Trophoblast cell (in vitro differentiated cells and primary cell): ENCODE results near the gene MCM8.

ENCODE experiments used
- DNase-seq, 2 donors: peaks; one replicate each; pipeline ENCODE4 v3.0.0-alpha.2; 2016
- H2AFZ ChIP-seq: 2 replicates; pipeline ENCODE4 v1.6.1; 2013; ENCODE audit warnings: low read length, moderate library complexity, mild to moderate bottlenecking; ENCODE audit not compliant: insufficient read depth, poor library complexity
- H2AK5ac ChIP-seq: 2 replicates; pipeline ENCODE4 v1.6.1; 2013; ENCODE audit warnings: mild to moderate bottlenecking, low read length
- H2BK120ac ChIP-seq: 2 replicates; pipeline ENCODE4 v1.6.1; 2013; ENCODE audit warnings: low read length, mild to moderate bottlenecking, moderate library complexity; ENCODE audit not compliant: insufficient read depth, poor library complexity
- H2BK12ac ChIP-seq: 2 replicates; pipeline ENCODE4 v1.6.1; 2013; ENCODE audit warnings: mild to moderate bottlenecking, low read length, moderate library complexity
- H2BK5ac ChIP-seq: 2 replicates; pipeline ENCODE4 v1.6.1; 2013; ENCODE audit warnings: low read length, low read depth, moderate library complexity, mild to moderate bottlenecking; ENCODE audit not compliant: poor library complexity
- H3K14ac ChIP-seq: 2 replicates; pipeline ENCODE4 v1.6.1; 2013; ENCODE audit warnings: mild to moderate bottlenecking, low read length
- H3K18ac ChIP-seq: 2 replicates; pipeline ENCODE4 v1.6.1; 2013; ENCODE audit warnings: mild to moderate bottlenecking, low read length
- H3K23ac ChIP-seq: 2 replicates; pipeline ENCODE4 v1.6.1; 2013; ENCODE audit warnings: low read length
- H3K27ac ChIP-seq: 2 replicates; pipeline ENCODE4 v1.5.1; 2013; ENCODE audit warnings: low read depth, mild to moderate bottlenecking, inconsistent platforms, low read length, moderate library complexity
- H3K27me3 ChIP-seq: 2 replicates; pipeline ENCODE4 v1.6.1; 2013; ENCODE audit warnings: inconsistent platforms, mild to moderate bottlenecking, low read length, moderate library complexity; ENCODE audit not compliant: insufficient read depth
- H3K36me3 ChIP-seq, 2 experiments: 1 replicate in 1 of 2; 2 replicates in 1 of 2; pipeline ENCODE4 v1.6.1; 2013; ENCODE audit warnings: low read length in 2 of 2, mild to moderate bottlenecking in 2 of 2, moderate library complexity in 1 of 2; ENCODE audit not compliant: insufficient read depth in 2 of 2, control insufficient read depth in 1 of 2
- H3K4ac ChIP-seq: 2 replicates; pipeline ENCODE4 v1.6.1; 2013; ENCODE audit warnings: low read depth, mild to moderate bottlenecking, low read length, moderate library complexity
- H3K4me1 ChIP-seq, 2 experiments: 1 replicate in 1 of 2; 2 replicates in 1 of 2; pipeline ENCODE4 v1.6.1; 2013; ENCODE audit warnings: low read length in 2 of 2, mild to moderate bottlenecking in 2 of 2, moderate library complexity in 1 of 2; ENCODE audit not compliant: insufficient read depth in 2 of 2, control insufficient read depth in 1 of 2
- H3K4me2 ChIP-seq: 2 replicates; pipeline ENCODE4 v1.6.1; 2013; ENCODE audit warnings: inconsistent platforms, mild to moderate bottlenecking, low read length, moderate library complexity
- H3K4me3 ChIP-seq: 2 replicates; pipeline ENCODE4 v1.5.1; 2013; ENCODE audit warnings: mild to moderate bottlenecking, low read depth, low read length, inconsistent platforms
- H3K79me1 ChIP-seq: one replicate; pipeline ENCODE4 v1.6.1; 2013; ENCODE audit warnings: low read length
- H3K79me2 ChIP-seq: 2 replicates; pipeline ENCODE4 v1.6.1; 2013; ENCODE audit warnings: low read length, mild to moderate bottlenecking; ENCODE audit not compliant: control insufficient read depth, insufficient read depth, poor library complexity
- H3K9ac ChIP-seq: 2 replicates; pipeline ENCODE4 v1.6.1; 2013; ENCODE audit warnings: mild to moderate bottlenecking, low read length
- H3K9me3 ChIP-seq: 2 replicates; pipeline ENCODE4 v1.6.1; 2013; ENCODE audit warnings: low read depth, mild to moderate bottlenecking, control low read depth, inconsistent platforms, low read length; ENCODE audit not compliant: insufficient read depth
- H4K12ac ChIP-seq: 2 replicates; pipeline ENCODE4 v1.6.1; 2013; ENCODE audit warnings: low read depth, mild to moderate bottlenecking, low read length, moderate library complexity
- H4K8ac ChIP-seq: 2 replicates; pipeline ENCODE4 v1.6.1; 2013; ENCODE audit warnings: low read depth, mild to moderate bottlenecking, low read length, moderate library complexity
- H4K91ac ChIP-seq: one replicate; pipeline ENCODE4 v1.6.1; 2013; ENCODE audit warnings: low read depth, mild to moderate bottlenecking, low read length, moderate library complexity
- whole genome bisulfite sequencing: extraction: QIAGEN DNeasy Blood & Tissue Kit; methylation state at CpG from one replicate; pipeline ENCODE4 v1.1.7; 2013; ENCODE audit warnings: missing lambda C conversion rate; ENCODE audit not compliant: insufficient read length, insufficient coverage; ENCODE audit errors: extremely low coverage; 5-methylcytosine and 5-hydroxymethylcytosine counted together

The MCM8 gene

DNA sequence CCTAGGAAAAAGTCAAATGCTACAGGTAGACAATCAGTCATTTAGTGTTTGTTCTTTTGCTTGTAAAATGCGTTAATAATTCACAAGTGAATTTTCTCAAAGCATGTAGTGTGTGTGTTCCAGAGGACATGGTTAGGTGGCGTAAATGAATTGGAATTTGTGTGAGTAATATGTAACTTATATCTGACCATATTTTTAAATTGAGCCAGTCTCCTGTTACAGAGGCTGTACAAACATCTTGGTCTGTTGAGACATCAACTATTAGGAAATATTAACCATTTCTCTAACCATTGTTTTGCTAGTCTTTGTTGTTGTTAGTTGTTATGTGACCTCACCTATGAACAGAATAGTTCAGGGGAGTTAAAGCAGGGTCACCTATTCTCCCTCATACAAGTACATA, 22.7 kb downstream of the MCM8 start:
- Histone ChIP-seq H3K14ac (no peak overlapping the region), H2BK120ac (no peak overlapping the region), H2AK5ac (no peak overlapping the region), H3K79me1 (no peaks in the 10 kb centered on the region), H3K27ac (no peak overlapping the region), H3K18ac (no peak overlapping the region), H3K79me2 (no peaks in the 10 kb centered on the region), H3K4me1 (peaks cover 0 to 2% of the 10 kb centered on the region in 2 experiments), H4K91ac (no peak overlapping the region), H4K8ac (no peak overlapping the region), H2AFZ (no peak overlapping the region), H3K27me3 (no peaks in the 10 kb centered on the region), H2BK5ac (no peak overlapping the region), H3K23ac (no peak overlapping the region), H4K12ac (no peak overlapping the region), H3K36me3 (peaks cover 10 to 18% of the 10 kb centered on the region in 2 experiments), H3K4me2 (no peak overlapping the region), H2BK12ac (no peak overlapping the region), H3K4me3 (no peak overlapping the region), H3K9me3 (no peaks in the 10 kb centered on the region), H3K9ac (no peak overlapping the region), H3K4ac (no peak overlapping the region)
- no peak for DNase-seq
- no CpG with 5 or more reads among the region's 2 CpGs for WGBS

DNA sequence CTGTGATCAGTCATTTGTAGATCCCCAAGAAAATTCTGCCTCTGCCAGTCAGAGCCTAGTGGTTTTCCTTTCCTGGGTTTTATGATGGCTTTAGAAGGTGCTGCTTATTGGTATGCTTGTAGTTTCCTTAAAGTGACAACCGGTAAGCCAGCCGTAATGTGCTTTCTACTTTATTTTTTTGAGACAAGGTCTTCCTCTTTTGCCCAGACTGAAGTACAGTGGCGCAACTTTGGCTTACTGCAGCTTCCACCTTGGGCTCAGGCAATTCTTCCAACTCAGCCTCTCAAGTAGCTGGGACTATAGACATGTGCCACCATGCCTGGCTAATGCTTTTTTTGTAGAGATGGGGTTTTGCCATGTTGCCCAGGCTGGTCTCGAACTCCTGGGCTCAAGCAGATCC, 23.5 kb downstream of the MCM8 start:
- H3K27me3 ChIP-seq: no peaks in the 10 kb centered on the region
- H3K9me3 ChIP-seq: no peaks in the 10 kb centered on the region
- WGBS: no CpG with 5 or more reads among the region's 4 CpGs
- H3K79me2 ChIP-seq: no peaks in the 10 kb centered on the region
- H3K9ac ChIP-seq: no peak overlapping the region
- no peaks in the 10 kb centered on the region for H3K79me1 ChIP-seq
- H3K4me1 ChIP-seq: peaks cover 0 to 2% of the 10 kb centered on the region in 2 experiments
- no peak overlapping the region for H3K4me2 ChIP-seq
- DNase-seq: no peak
- peaks cover 13 to 26% of the 10 kb centered on the region in 2 experiments for H3K36me3 ChIP-seq
- H2BK5ac ChIP-seq: no peak overlapping the region
- H3K4ac ChIP-seq: no peak overlapping the region
- H4K91ac ChIP-seq: no peak overlapping the region
- H2BK12ac ChIP-seq: no peak overlapping the region
- no peak overlapping the region for H2AK5ac ChIP-seq
- no peak overlapping the region for H3K18ac ChIP-seq
- H3K27ac ChIP-seq: no peak overlapping the region
- no peak overlapping the region for H4K12ac ChIP-seq
- no peak overlapping the region for H3K4me3 ChIP-seq
- H3K23ac ChIP-seq: no peak overlapping the region
- H2AFZ ChIP-seq: no peak overlapping the region
- no peak overlapping the region for H4K8ac ChIP-seq
- H3K14ac ChIP-seq: no peak overlapping the region
- no peak overlapping the region for H2BK120ac ChIP-seq

DNA sequence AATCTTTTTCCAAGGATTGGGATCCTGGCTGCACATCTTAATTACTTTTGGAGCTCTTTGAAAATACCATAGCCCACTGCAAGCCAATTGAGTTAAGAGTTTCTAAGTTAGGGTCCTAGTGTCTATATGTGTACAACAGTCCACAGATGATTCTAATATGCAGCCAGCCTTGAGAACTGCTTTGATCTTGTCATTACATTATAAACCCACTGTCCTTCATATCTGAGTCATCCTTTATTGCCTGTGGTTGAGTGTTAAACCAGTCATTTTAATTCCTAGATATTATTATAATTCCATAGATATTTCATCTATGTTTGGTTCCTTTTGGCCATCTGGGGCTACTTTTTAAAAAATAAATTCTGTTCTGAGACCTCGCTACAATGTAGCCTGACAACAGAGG, 24.1 kb downstream of the MCM8 start:
- Histone ChIP-seq H3K27ac (no peak overlapping the region), H3K23ac (no peak overlapping the region), H3K79me1 (no peaks in the 10 kb centered on the region), H3K9me3 (no peaks in the 10 kb centered on the region), H4K8ac (no peak overlapping the region), H3K4me2 (no peak overlapping the region), H3K14ac (no peak overlapping the region), H3K4ac (no peak overlapping the region), H2BK5ac (no peak overlapping the region), H2BK12ac (no peak overlapping the region), H3K4me1 (peaks cover 0 to 2% of the 10 kb centered on the region in 2 experiments), H2AK5ac (no peak overlapping the region), H3K18ac (no peak overlapping the region), H2BK120ac (no peak overlapping the region), H3K79me2 (no peaks in the 10 kb centered on the region), H3K4me3 (no peak overlapping the region), H4K12ac (no peak overlapping the region), H3K36me3 (peaks cover 10 to 27% of the 10 kb centered on the region in 2 experiments), H3K9ac (no peak overlapping the region), H3K27me3 (no peaks in the 10 kb centered on the region), H4K91ac (no peak overlapping the region), H2AFZ (no peak overlapping the region)
- no peak for DNase-seq
- no CpG with 5 or more reads among the region's 1 CpG for WGBS

DNA sequence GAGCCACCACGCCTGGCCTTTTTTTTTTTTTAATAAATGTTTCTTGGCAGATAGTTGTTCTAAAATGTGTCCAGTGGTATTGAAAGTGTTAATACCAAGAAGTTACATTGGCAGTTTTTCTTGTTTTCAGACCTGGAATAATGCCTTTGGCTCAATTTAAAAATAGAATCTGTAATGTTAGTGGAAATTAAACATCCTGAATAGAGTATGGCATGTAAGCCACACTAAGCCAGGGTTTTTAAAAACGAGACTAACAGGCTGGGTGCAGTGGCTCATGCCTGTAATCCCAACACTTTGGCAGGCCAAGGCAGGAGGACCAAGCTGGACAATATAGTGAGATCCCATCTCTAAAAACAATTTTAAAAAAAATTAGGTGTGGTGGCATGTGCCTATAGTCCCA, 25.3 kb downstream of the MCM8 start:
- Histone ChIP-seq H3K79me1 (no peaks in the 10 kb centered on the region), H3K4me1 (no peaks in the 10 kb centered on the region), H2AK5ac (no peak overlapping the region), H3K18ac (no peak overlapping the region), H3K4me3 (no peak overlapping the region), H3K4ac (no peak overlapping the region), H3K27me3 (no peaks in the 10 kb centered on the region), H3K27ac (no peak overlapping the region), H2AFZ (no peak overlapping the region), H3K23ac (no peak overlapping the region), H2BK5ac (no peak overlapping the region), H2BK120ac (no peak overlapping the region), H2BK12ac (no peak overlapping the region), H4K91ac (no peak overlapping the region), H3K9me3 (no peaks in the 10 kb centered on the region), H3K9ac (no peak overlapping the region), H3K36me3 (peaks cover 10 to 21% of the 10 kb centered on the region in 2 experiments), H3K14ac (no peak overlapping the region), H4K8ac (no peak overlapping the region), H3K79me2 (no peaks in the 10 kb centered on the region), H4K12ac (no peak overlapping the region), H3K4me2 (no peak overlapping the region)
- no peak for DNase-seq
- WGBS: no CpG with 5 or more reads among the region's 2 CpGs
